Stomach (tissue), 4 donors: ENCODE measurements around the gene FHAD1.

Experiments used
- POLR2A ChIP-seq, 4 donors: fragments of 450-650 bp; IDR thresholded peaks; one replicate each; pipeline ENCODE4 v1.6.1; 2016; ENCODE audit warnings: antibody characterized with exemption in 4 of 4, control low read depth in 2 of 4, mild to moderate bottlenecking in 1 of 4, moderate library complexity in 1 of 4
- TF ChIP-seq, protein P1 (sequence below), 7 experiments: fragments of 450-650 bp in 4 of 7; fragments of 200-600 bp in 3 of 7; sonication (generic) in 3 of 7; IDR thresholded peaks; one replicate each; pipeline ENCODE4 v1.5.1; 2016 to 2019; ENCODE audit warnings: antibody characterized with exemption in 7 of 7, control low read depth in 2 of 7, mild to moderate bottlenecking in 1 of 7

DNA sequence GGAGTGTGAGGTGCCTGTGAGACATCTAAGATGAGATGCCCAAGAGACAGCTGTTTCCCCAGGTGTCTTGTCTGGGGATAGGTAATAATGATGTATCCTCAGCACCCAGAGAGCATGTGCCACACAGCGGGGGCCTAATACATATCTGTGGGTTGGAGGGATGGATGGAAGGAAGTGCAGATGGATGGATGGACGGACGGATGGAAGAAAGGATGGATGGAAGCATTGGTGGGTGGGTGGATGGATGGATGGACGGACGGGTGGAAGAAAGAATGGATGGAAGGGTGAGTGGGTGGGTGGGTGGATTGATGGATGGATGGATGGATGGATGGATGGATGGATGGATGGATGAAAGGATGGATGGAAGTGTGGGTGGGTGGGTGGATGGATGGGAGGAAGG is 84.2 kb downstream of the FHAD1 start:
- no peak for TF ChIP-seq POLR2A (IDR thresholded peaks at IDR 0.05)
- TF ChIP-seq, protein P1, sequence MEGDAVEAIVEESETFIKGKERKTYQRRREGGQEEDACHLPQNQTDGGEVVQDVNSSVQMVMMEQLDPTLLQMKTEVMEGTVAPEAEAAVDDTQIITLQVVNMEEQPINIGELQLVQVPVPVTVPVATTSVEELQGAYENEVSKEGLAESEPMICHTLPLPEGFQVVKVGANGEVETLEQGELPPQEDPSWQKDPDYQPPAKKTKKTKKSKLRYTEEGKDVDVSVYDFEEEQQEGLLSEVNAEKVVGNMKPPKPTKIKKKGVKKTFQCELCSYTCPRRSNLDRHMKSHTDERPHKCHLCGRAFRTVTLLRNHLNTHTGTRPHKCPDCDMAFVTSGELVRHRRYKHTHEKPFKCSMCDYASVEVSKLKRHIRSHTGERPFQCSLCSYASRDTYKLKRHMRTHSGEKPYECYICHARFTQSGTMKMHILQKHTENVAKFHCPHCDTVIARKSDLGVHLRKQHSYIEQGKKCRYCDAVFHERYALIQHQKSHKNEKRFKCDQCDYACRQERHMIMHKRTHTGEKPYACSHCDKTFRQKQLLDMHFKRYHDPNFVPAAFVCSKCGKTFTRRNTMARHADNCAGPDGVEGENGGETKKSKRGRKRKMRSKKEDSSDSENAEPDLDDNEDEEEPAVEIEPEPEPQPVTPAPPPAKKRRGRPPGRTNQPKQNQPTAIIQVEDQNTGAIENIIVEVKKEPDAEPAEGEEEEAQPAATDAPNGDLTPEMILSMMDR (IDR thresholded peaks at IDR 0.05): no peak
